GM21367 (cell line): Measurements from ENCODE around the gene C12orf56.
"Not testable (repeated sequence)": the region's sequence is repeated elsewhere in the genome, so short reads cannot be mapped to it uniquely, and the experiment has no call there.

Experiments
- ATAC-seq: cut with Tn5 transposase; IDR thresholded peaks from one replicate; pipeline ENCODE4 v1.9.1; 2021; ENCODE audit not compliant: unreplicated experiment

C12orf56 gene

DNA sequence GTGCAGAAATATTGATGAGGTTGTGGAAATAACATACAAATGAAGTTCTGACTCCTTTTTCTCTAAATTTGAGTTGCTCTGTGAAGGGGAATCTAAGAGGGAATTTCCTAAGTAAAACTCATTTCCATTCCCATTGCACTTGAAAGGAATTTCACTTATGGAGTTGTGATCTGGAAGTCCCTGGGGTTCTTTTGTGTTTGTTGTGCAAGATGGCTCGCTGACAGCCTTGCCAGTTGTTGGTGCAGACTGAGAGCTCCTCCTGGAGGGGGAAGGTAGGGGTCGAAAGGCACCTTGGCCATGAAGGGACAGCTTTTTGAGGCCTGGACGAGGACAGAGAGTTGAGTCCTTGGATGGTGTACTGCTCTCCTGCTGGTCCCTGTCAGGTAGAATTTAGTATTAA lies 72.0 kb downstream of the C12orf56 start:
- no peak for ATAC-seq

DNA sequence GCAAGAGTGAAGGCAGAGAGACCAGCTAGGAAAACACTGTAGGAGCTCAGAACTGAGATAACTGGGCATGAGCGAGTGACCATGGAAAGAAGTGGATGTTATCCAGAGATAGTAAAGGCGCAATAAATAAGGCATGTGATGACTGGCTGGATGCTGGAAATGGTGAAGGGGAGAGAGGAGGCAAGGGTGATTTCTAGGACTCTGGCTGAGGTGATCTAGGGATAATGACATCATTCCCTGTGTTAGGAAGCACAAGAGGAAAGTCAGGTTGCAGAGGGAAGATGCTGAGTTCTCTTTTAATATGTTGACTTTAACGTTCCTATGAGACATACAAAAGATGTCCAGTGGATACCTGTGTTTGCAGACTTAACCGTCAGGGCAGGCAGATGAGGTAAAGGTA lies 78.7 kb downstream of the C12orf56 start:
- ATAC-seq: no peak

GRCh38 chr12:64304571-64304970 lies 86.0 kb downstream of the C12orf56 start:
- no peak for ATAC-seq

DNA sequence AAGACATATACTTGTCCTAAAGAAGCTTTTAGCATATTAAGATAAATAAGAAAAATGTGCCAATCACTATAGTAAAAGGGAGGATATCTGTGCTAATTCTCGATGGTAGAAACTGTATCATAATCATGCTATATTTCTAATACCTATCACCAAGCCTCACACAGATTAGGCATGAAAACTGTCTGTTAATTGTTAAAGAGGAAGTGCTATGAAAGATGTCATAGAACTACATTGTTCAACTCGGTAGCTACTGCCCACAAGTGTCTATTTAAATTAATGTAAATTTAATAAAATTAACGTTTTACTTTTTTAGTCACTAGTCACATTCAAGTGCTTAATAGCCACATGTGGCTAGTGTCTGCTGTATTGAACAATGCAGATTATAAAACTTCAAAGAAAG lies 90.9 kb downstream of the C12orf56 start:
- no peak for ATAC-seq

DNA sequence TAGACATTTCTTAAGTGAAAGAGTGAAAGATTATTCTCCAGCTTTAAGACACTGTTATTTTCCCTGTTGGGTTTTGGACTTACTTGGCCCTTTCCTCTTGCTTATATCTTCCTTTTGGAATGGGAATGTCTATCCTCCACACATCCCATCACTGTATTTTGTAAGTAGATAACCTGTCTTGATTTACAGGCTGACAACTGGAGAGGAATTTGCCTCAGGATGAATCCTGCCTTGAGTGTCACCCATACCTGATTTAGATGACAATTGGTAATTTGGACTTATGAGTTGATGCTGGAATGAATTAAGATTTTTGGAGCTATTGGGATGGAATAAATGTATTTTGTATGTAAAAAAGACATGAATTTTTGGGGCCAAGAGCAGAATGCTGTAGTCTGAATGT lies 94.3 kb downstream of the C12orf56 start:
- ATAC-seq: no peak

- ATAC-seq: no peak
Observed at GRCh38 chr12:64293654-64294364, 96.7 kb downstream of the C12orf56 start.

DNA sequence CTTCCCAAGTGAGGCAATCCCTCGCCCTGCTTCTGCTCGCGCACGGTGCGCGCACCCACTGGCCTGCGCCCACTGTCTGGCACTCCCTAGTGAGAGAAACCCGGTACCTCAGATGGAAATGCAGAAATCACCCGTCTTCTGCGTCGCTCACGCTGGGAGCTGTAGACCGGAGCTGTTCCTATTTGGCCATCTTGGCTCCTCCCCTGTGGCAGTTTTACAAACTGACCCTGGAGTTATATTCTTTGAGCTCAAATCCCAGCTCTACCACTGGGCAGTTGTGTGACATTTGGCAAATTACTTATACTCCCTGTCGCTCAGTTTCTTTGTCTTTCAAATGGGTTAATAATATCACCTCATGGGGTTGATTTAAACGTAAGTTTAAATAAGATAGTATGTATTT lies 97.4 kb downstream of the C12orf56 start:
- not testable (repeated sequence) for ATAC-seq

DNA sequence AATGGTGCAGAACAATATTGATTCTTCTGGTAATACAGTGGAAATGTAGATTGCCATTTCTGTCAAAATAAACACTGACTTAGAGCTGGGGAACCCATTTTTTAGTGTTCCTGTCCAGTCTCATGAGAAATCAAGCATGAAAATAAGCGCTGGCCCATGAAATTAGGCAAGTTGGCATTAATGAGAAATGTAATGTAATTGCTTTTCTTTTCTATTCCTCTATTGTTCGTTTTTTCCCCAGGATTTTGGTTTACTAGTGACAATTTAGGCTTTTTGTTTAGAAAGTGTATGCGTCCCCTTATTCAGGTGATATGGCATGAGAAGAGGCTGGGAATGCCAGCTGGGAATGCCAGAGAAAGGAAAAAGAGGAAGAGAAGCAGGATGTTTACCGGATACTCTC lies 104.0 kb downstream of the C12orf56 start:
- no peak for ATAC-seq

GRCh38 chr12:64284256-64284655 lies 106.3 kb downstream of the C12orf56 start:
- ATAC-seq: no peak

DNA sequence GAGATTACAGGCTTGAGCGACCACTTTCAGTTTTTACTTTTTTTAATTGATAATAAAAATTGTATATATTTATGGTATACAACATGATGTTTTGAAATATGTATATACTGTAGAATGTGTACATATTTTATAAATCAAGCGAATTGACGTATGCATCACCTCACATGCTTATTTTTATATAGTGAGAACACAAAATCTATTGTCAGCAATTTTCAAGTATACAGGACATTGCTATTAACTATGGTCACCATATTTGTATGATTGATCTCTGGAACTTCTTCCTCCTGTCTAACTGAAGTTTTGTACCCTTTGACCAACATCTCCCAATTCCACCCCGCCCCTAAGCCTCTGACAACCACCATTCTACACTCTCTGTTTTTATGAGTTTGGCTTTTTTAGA lies 112.1 kb downstream of the C12orf56 start:
- no peak for ATAC-seq

- peak; percentile 85 for ATAC-seq
Observed at GRCh38 chr12:64273527-64274403, 116.8 kb downstream of the C12orf56 start.

GRCh38 chr12:64270411-64270810 lies 120.1 kb downstream of the C12orf56 start:
- ATAC-seq: no peak

DNA sequence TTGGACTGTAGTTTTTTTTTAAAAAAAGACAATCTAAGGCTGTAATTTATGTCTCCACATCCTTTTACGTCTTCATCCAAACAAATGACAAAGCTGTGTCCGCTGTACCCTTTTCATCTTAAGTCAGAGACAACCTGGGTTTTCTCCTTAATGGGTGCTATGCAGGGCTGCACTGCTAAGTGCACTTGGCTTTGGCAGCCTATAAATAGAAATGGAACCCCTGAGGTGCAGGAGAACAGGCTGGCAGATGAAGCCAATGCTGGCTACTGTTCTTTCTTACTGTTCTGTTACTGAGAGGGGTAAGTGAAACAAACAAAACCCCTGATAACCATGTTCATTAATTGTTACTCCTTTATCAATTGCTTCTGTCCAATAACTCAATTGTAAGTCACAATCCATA lies 121.4 kb downstream of the C12orf56 start:
- no peak for ATAC-seq

DNA sequence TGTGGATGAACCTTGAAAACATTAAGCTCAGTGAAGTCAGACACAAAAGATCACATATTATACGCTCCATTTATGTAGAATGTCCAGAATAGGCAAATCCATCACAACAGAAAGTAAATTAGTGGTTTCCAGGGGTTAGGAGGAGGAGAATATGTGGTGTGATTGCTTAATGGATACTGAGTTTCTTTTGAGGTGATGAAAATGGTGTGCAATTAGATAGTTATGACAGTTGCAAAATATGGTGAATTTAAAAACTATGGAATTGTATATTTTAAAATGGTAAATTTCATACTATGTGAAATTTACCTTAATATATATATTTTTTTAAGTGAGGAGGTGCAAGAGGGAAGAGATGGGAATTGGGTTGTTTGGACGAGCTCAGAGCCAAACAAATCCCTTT lies 122.1 kb downstream of the C12orf56 start:
- ATAC-seq: no peak

GRCh38 chr12:64265839-64266238 lies 124.7 kb downstream of the C12orf56 start:
- no peak for ATAC-seq

DNA sequence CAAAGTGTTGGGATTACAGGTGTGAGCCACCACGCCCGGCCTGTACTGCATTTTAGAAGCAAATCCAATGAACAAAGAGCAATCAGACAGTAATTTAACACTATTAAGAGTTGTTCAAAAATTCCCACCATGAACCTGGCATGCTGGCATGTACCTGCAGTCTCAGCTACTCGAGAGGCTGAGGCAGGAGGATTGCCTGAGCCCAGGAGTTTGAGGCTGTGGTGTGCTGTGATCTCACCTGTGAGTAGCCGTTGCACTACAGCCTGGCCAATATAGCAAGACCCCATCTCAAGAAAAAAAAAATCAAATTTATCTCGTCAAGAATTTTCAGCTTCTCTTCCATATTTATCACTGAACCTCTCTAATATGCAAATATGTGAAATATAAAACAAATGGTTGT lies 128.7 kb downstream of the C12orf56 start:
- no peak for ATAC-seq

DNA sequence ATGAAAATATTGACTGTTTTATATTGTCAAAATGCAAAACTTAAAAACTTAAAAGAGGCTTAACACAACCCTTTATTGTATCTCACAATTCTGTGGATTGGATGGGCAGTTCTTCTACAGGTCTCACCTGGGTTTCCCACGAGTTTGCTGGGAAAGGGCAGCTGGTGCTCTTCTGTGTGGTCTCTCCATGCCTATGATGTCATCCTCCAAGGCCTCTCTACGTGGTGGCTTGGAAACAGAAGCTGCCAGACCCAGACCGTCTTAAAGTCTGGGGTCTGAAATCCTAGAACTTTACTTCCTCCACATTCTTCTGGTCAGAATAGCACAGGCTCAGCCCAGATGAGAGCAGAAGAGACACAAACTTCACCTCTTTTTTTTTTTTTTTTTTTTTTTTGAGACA lies 132.0 kb downstream of the C12orf56 start:
- ATAC-seq: no peak

DNA sequence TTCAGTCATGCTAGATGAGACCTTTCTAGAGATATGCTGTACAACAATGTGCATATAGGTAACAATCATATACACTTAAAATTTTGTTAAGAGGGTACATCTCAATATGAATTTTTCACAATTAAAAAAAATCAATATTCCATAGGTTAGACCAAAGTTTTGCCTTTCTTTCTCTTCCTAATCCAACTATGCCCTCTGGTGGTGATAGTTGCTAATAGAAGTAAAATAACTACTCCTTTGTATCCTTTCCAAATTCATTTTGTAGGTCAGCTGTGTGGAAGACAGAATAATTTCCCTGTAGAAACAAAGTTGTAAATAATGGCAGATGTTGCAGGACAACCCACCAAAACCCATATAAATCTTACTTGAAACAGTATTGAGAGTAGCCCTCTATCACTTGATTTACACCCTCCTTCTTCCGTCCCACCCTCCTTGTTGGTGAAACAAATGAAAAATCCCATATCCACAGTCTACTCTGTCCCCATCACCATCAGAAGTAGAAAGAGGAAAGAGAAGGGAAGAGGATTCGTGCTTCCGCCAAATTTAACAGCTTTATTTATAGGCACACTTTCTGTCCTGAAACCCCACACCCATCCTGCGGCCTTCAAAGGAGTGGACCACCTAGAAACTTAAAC lies 134.3 kb downstream of the C12orf56 start:
- ATAC-seq: no peak

- no peak for ATAC-seq
Observed at GRCh38 chr12:64255249-64255648, 135.3 kb downstream of the C12orf56 start.

GRCh38 chr12:64253356-64253755 lies 137.2 kb downstream of the C12orf56 start:
- ATAC-seq: no peak

- no peak for ATAC-seq
Observed at GRCh38 chr12:64252681-64253080, 137.9 kb downstream of the C12orf56 start.

GRCh38 chr12:64243809-64244208 lies 146.7 kb downstream of the C12orf56 start:
- ATAC-seq: no peak
